HCT116 (cell line): ENCODE data around the gene PPP3CB. TPM values are rescaled to one million over a fixed set of nuclear protein-coding genes. Genes with fewer than 3 reads are reported as not detected.

Experiments
- ATAC-seq: fragments of 200-7000 bp; cut with Tn5 transposase; 2 replicates; pipeline ENCODE4 v1.9.1; 2020; ENCODE audit warnings: mild to moderate bottlenecking, moderate library complexity
- BruUV-seq: library from RNA; stranded (reverse); fragments of 400-500 nt; replicated peaks from 2 replicates; lab custom pipeline; 2021; lab: Mats Ljungman, UMichigan
- CTCF ChIA-PET: fragments of 300-600 bp; sonication (Branson Sonifier 250); formaldehyde crosslinking; loops from one replicate; lab custom pipeline; 2021; ENCODE audit warnings: antibody characterized with exemption; lab: Charles Lee
- POLR2A ChIA-PET: fragments of 300-600, 350-600 bp; sonication (Branson Sonifier 250); formaldehyde crosslinking; loops from one replicate; lab custom pipeline; 2021; ENCODE audit warnings: antibody characterized with exemption; lab: Charles Lee
- RAD21 ChIA-PET, 2 experiments: fragments of 300-600 bp; sonication (Branson Sonifier 250); formaldehyde crosslinking; loops; one replicate each; lab custom pipeline; 2023; ENCODE audit warnings: low total read pairs in 2 of 2; ENCODE audit not compliant: uncharacterized antibody in 2 of 2, unreplicated experiment in 2 of 2, low non-redundant PET in 1 of 2; lab: Charles Lee
- DNase-seq: peaks from one replicate; pipeline ENCODE4 v3.0.0-alpha.2; 2010; ENCODE audit warnings: low read depth, low spot score
- H2AFZ ChIP-seq: fragments of 200-600 bp; shearing (Covaris generic), sonication (generic); 2 replicates; pipeline ENCODE4 v1.6.1; 2017; ENCODE audit warnings: low read depth, mixed run types, mixed read lengths, antibody characterized with exemption, low read length; ENCODE audit not compliant: poor library complexity, severe bottlenecking
- H3K27ac ChIP-seq: 2 replicates; pipeline ENCODE4 v1.5.1; 2012; ENCODE audit warnings: low read depth, low read length
- H3K27me3 ChIP-seq: fragments of 200-600 bp; sonication (generic); 2 replicates; pipeline ENCODE4 v1.6.1; 2016; ENCODE audit warnings: mixed run types, low read length, mixed read lengths; ENCODE audit not compliant: insufficient read depth
- H3K36me3 ChIP-seq, 2 experiments: fragments of 200-500 bp in 1 of 2; fragments of 200-600 bp in 1 of 2; sonication (Bioruptor generic) in 1 of 2; sonication (generic) in 1 of 2; 2 replicates each; pipeline versions ENCODE4 v1.5.1 to v1.6.1; 2014 to 2016; ENCODE audit warnings: low read length in 2 of 2, inconsistent platforms in 1 of 2, mixed read lengths in 1 of 2, mixed run types in 1 of 2; ENCODE audit not compliant: insufficient read depth in 2 of 2, control insufficient read depth in 1 of 2
- H3K4me1 ChIP-seq, 2 experiments: fragments of 200-600 bp in 1 of 2; sonication (generic) in 1 of 2; 2 replicates each; pipeline versions ENCODE4 v1.5.1 to v1.6.1; 2012 to 2017; ENCODE audit warnings: low read length in 2 of 2, inconsistent platforms in 1 of 2, mild to moderate bottlenecking in 1 of 2, mixed read lengths in 1 of 2, mixed run types in 1 of 2, moderate library complexity in 1 of 2; ENCODE audit not compliant: insufficient read depth in 2 of 2, control insufficient read depth in 1 of 2
- H3K4me2 ChIP-seq: fragments of 200-600 bp; sonication (generic); 2 replicates; pipeline ENCODE4 v1.6.1; 2017; ENCODE audit warnings: mixed run types, low read length, mixed read lengths
- H3K4me3 ChIP-seq, 2 experiments: fragments of 200-600 bp in 1 of 2; sonication (generic) in 1 of 2; replicated peaks in 1 of 2; 2 replicates each; pipeline ENCODE4 v1.5.1; 2011 to 2016; ENCODE audit warnings: low read length in 2 of 2, control low read depth in 1 of 2, low read depth in 1 of 2, mild to moderate bottlenecking in 1 of 2, mixed read lengths in 1 of 2, mixed run types in 1 of 2
- H3K79me2 ChIP-seq: fragments of 200-600 bp; sonication (generic); 2 replicates; pipeline ENCODE4 v1.6.1; 2017; ENCODE audit warnings: mild to moderate bottlenecking, mixed run types, low read length, moderate library complexity, mixed read lengths; ENCODE audit not compliant: insufficient read depth
- H3K9ac ChIP-seq: fragments of 200-600 bp; sonication (generic); 2 replicates; pipeline ENCODE4 v1.6.1; 2016; ENCODE audit warnings: low read length, mixed read lengths
- H3K9me2 ChIP-seq: fragments of 200-600 bp; sonication (generic), shearing (Covaris generic); 2 replicates; pipeline ENCODE4 v1.6.1; 2017; ENCODE audit warnings: mixed run types, mild to moderate bottlenecking, moderate library complexity; ENCODE audit not compliant: insufficient read depth
- H3K9me3 ChIP-seq, 2 experiments: fragments of 200-500 bp in 1 of 2; fragments of 200-600 bp in 1 of 2; sonication (Bioruptor generic) in 1 of 2; sonication (generic) in 1 of 2; 2 replicates each; pipeline ENCODE4 v1.6.1; 2014 to 2017; ENCODE audit warnings: low read length in 2 of 2, mixed read lengths in 2 of 2, inconsistent platforms in 1 of 2, low read depth in 1 of 2, mild to moderate bottlenecking in 1 of 2, mixed run types in 1 of 2, moderate library complexity in 1 of 2; ENCODE audit not compliant: control insufficient read depth in 1 of 2, insufficient read depth in 1 of 2
- H4K20me1 ChIP-seq: fragments of 200-600 bp; sonication (generic), shearing (Covaris generic); 2 replicates; pipeline ENCODE4 v1.6.1; 2017; ENCODE audit warnings: mixed run types, mild to moderate bottlenecking, moderate library complexity; ENCODE audit not compliant: insufficient read depth
- CEBPB ChIP-seq: IDR thresholded peaks from 2 replicates; pipeline ENCODE4 v1.6.1; 2012; ENCODE audit warnings: low read depth
- EGR1 ChIP-seq: IDR thresholded peaks from 2 replicates; pipeline ENCODE4 v1.6.1; 2012; ENCODE audit warnings: low read depth
- ELF1 ChIP-seq: IDR thresholded peaks from 2 replicates; pipeline ENCODE4 v1.6.1; 2012; ENCODE audit warnings: low read depth, borderline replicate concordance
- EZH2 ChIP-seq: fragments of 200-600 bp; sonication (generic); IDR thresholded peaks from 2 replicates; pipeline ENCODE4 v1.6.1; 2017; ENCODE audit warnings: antibody characterized with exemption, mixed run types
- EZH2phosphoT487 ChIP-seq: fragments of 200-600 bp; IDR thresholded peaks from 2 replicates; pipeline ENCODE4 v1.6.1; 2018; ENCODE audit warnings: antibody characterized with exemption, borderline replicate concordance
- FOSL1 ChIP-seq: IDR thresholded peaks from 2 replicates; pipeline ENCODE4 v1.6.1; 2012; ENCODE audit warnings: low read depth
- POLR2A ChIP-seq: IDR thresholded peaks from 2 replicates; pipeline ENCODE4 v1.7.0; 2011; ENCODE audit warnings: borderline replicate concordance; ENCODE audit not compliant: insufficient read depth, insufficient read length; ENCODE audit errors: extremely low read depth
- POLR2AphosphoS5 ChIP-seq: IDR thresholded peaks from 2 replicates; pipeline ENCODE4 v1.6.1; 2011; ENCODE audit warnings: mild to moderate bottlenecking, low read depth, low read length, moderate library complexity
- RAD21 ChIP-seq: IDR thresholded peaks from 2 replicates; pipeline ENCODE4 v1.6.1; 2012; ENCODE audit warnings: low read depth, mild to moderate bottlenecking
- SIN3A ChIP-seq: IDR thresholded peaks from 2 replicates; pipeline ENCODE4 v1.6.1; 2012; ENCODE audit warnings: low read depth
- SP1 ChIP-seq: IDR thresholded peaks from 2 replicates; pipeline ENCODE4 v1.6.1; 2012; ENCODE audit warnings: low read depth
- SRF ChIP-seq: IDR thresholded peaks from 2 replicates; pipeline ENCODE4 v1.6.1; 2012; ENCODE audit warnings: low read depth
- TCF7L2 ChIP-seq: IDR thresholded peaks from 2 replicates; pipeline ENCODE4 v1.7.0; 2011; ENCODE audit warnings: borderline replicate concordance, inconsistent platforms; ENCODE audit not compliant: insufficient read depth, insufficient read length; ENCODE audit errors: extremely low read depth
- YY1 ChIP-seq: IDR thresholded peaks from 2 replicates; pipeline ENCODE4 v1.6.1; 2011; ENCODE audit warnings: low read length, low read depth, moderate library complexity, mild to moderate bottlenecking; ENCODE audit not compliant: insufficient replicate concordance; ENCODE audit errors: extremely low read depth
- ZBTB33 ChIP-seq: IDR thresholded peaks from 2 replicates; pipeline ENCODE4 v1.6.1; 2011; ENCODE audit warnings: mild to moderate bottlenecking, low read length, moderate library complexity; ENCODE audit not compliant: insufficient replicate concordance; ENCODE audit errors: extremely low read depth
- ZFX ChIP-seq: fragments of 450-650 bp; IDR thresholded peaks from 2 replicates; pipeline ENCODE4 v1.6.1; 2017
- ZNF274 ChIP-seq: fragments of 200-500 bp; sonication (Bioruptor generic); IDR thresholded peaks from 2 replicates; pipeline ENCODE4 v1.6.1; 2014; ENCODE audit warnings: mild to moderate bottlenecking, low read depth, low read length, inconsistent platforms
- intact Hi-C: fragments of 100-400 bp; cut with micrococcal nuclease; formaldehyde crosslinking; loops from 2 replicates; pipeline ENCODE4 v1.10.0; 2022
- total RNA-seq: library from RNA; stranded (reverse); gene quantifications from one replicate; pipeline ENCODE4 v1.2.1, GENCODE V29; 2021; ENCODE audit not compliant: unreplicated experiment
- TF ChIP-seq, protein P1 (sequence below): IDR thresholded peaks from 2 replicates; pipeline ENCODE4 v1.6.1; 2012

PPP3CB gene
- total RNA-seq, 1 experiment from 2014 or later = 32.0 TPM

DNA sequence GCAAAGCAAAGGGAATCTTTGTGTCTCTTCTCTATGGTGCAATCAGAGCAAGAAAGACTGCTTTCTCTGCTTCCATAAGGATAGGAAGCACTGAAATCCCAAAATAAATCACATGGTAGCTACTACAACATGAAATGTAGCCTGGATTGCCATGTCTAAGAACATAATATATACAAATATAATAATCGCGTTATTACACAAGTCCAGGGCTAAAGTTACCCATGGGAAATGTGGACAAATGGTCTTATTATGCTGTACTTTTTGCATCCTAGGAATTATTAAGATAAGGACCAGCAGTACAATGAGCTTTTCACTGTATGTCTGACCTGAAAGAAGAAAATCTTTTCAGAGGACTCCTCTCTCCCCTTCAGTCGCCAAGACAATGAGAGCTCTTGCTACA, 23.5 kb upstream of the PPP3CB start (continued):
- TF ChIP-seq ZBTB33 (no peak), ELF1 (no peak), SP1 (no peak), FOSL1 (no peak), YY1 (no peak), ZFX (no peak), POLR2A (no peak), SRF (no peak)
- TF ChIP-seq, protein P1, sequence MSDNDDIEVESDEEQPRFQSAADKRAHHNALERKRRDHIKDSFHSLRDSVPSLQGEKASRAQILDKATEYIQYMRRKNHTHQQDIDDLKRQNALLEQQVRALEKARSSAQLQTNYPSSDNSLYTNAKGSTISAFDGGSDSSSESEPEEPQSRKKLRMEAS = no peak

DNA sequence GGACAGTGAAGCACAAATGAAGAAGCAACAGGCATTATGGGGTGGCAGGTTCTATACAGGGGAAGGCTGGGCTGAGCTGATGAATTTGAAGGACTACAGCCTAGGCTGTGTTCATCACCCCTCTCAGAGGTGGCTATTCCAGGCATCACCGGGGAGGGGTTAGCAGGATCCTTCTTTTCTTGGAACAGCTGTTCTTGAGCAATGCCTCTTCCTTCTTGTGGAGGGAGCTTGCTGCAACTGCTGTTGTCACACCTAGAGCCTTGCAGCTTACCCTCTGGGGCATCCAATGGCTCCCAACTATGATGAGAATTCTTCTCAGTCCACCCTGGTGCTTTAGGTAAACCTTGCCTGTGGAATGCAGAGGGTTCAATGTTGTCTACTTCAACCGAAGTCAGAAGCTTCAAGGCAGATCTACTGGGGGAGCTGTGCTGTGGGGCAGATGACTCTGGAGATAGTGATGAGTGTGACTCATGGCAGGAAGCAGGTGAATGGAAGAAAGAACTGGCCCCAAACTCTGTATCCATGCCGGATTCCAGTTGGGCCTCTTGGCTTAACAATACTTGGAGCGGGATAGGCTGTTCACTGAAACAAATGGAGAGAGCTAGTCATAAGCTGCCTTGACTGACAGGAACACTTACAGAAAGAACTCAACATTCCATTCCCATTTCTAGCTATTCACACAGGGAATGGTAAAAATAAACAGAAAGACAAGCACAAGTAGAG, 21.5 kb upstream of the PPP3CB start:
- ATAC-seq (no peak), DNase-seq (no peak)
- Histone ChIP-seq H3K9ac (no peak overlapping the region), H3K27ac (no peak overlapping the region), H3K4me1 (no peaks in the 10 kb centered on the region), H3K9me2 (no peaks in the 10 kb centered on the region), H3K36me3 (peaks cover 0 to 11% of the 10 kb centered on the region in 2 experiments; a peak in 1 of 4 replicates), H3K79me2 (no peaks in the 10 kb centered on the region), H3K27me3 (no peaks in the 10 kb centered on the region), H3K4me2 (no peak overlapping the region), H2AFZ (no peak overlapping the region), H4K20me1 (no peaks in the 10 kb centered on the region), H3K9me3 (no peaks in the 10 kb centered on the region), H3K4me3 (no peak overlapping the region)
- ChIA-PET RAD21 (interaction anchor here in 1 of 2 experiments (0.5 kb wide), 1 partner anchor 19 kb away, joined by 3 read pairs; no protein-coding TSS in a partner anchor), CTCF (no interaction called here), POLR2A (no interaction called here)
- intact Hi-C loops = no loop called here
- TSS peak; percentile 39 for BruUV-seq
- TF ChIP-seq SIN3A (no peak), EZH2phosphoT487 (no peak), ZBTB33 (no peak), POLR2AphosphoS5 (no peak), FOSL1 (no peak), TCF7L2 (no peak), ZNF274 (no peak), SP1 (no peak), CEBPB (no peak), EGR1 (no peak), RAD21 (no peak), EZH2 (no peak)
